Neural progenitor cell (in vitro differentiated cells): ENCODE measurements around the gene SLC27A4. TPM values are rescaled to one million over a fixed set of nuclear protein-coding genes. Genes with fewer than 3 reads are reported as not detected.

ENCODE experiments used
- DNase-seq: peaks from one replicate; pipeline ENCODE4 v3.0.0-alpha.2; 2016; ENCODE audit warnings: low spot score
- H2AFZ ChIP-seq: fragments of 200-600 bp; sonication (generic); replicated peaks from 2 replicates; pipeline ENCODE4 v1.6.1; 2016; ENCODE audit warnings: antibody characterized with exemption
- H3F3A ChIP-seq: fragments of 200-600 bp; sonication (generic); 2 replicates; pipeline ENCODE4 v1.6.1; 2016; ENCODE audit warnings: antibody characterized with exemption, low read depth
- H3K27ac ChIP-seq: fragments of 200-600 bp; sonication (generic); 2 replicates; pipeline ENCODE4 v1.5.1; 2016; ENCODE audit warnings: mild to moderate bottlenecking
- H3K27me3 ChIP-seq: fragments of 200-600 bp; sonication (generic); 2 replicates; pipeline ENCODE4 v1.6.1; 2016; ENCODE audit warnings: mild to moderate bottlenecking, moderate library complexity
- H3K36me3 ChIP-seq: fragments of 200-600 bp; sonication (generic); 2 replicates; pipeline ENCODE4 v1.5.1; 2016
- H3K4me1 ChIP-seq: fragments of 200-600 bp; sonication (generic); 2 replicates; pipeline ENCODE4 v1.6.1; 2016; ENCODE audit warnings: mixed run types
- H3K4me2 ChIP-seq: fragments of 200-600 bp; sonication (generic); 2 replicates; pipeline ENCODE4 v1.6.1; 2016
- H3K4me3 ChIP-seq: fragments of 200-600 bp; sonication (generic); 2 replicates; pipeline ENCODE4 v1.5.1; 2016
- H3K79me2 ChIP-seq: fragments of 200-600 bp; sonication (generic); 2 replicates; pipeline ENCODE4 v1.6.1; 2016; ENCODE audit warnings: low read depth
- H3K9ac ChIP-seq: fragments of 200-600 bp; sonication (generic); 2 replicates; pipeline ENCODE4 v1.6.1; 2016
- H3K9me3 ChIP-seq: fragments of 200-600 bp; sonication (generic); 2 replicates; pipeline ENCODE4 v1.5.1; 2016; ENCODE audit warnings: low read depth
- H4K20me1 ChIP-seq: fragments of 200-600 bp; sonication (generic); 2 replicates; pipeline ENCODE4 v1.6.1; 2016; ENCODE audit warnings: low read depth
- H3K27ac Mint-ChIP-seq: 3 replicates; pipeline ENCODE4 v1.8.0; 2021; ENCODE audit warnings: mixed read lengths
- H3K27me3 Mint-ChIP-seq: 2 replicates; pipeline ENCODE4 v1.8.0; 2022; ENCODE audit warnings: low read depth, mild to moderate bottlenecking, inconsistent platforms, moderate library complexity, mixed read lengths; ENCODE audit not compliant: insufficient read depth
- H3K36me3 Mint-ChIP-seq: 3 replicates; pipeline ENCODE4 v1.8.0; 2021; ENCODE audit warnings: mixed read lengths
- H3K4me1 Mint-ChIP-seq: 3 replicates; pipeline ENCODE4 v1.8.0; 2021; ENCODE audit warnings: mixed read lengths
- H3K4me3 Mint-ChIP-seq: 3 replicates; pipeline ENCODE4 v1.8.0; 2021; ENCODE audit warnings: mild to moderate bottlenecking, moderate library complexity, mixed read lengths
- H3K9me3 Mint-ChIP-seq: 3 replicates; pipeline ENCODE4 v1.8.0; 2020; ENCODE audit warnings: mixed read lengths
- CTCF ChIP-seq: fragments of 200-600 bp; sonication (generic); IDR thresholded peaks from 2 replicates; pipeline ENCODE4 v1.5.1; 2017; ENCODE audit warnings: antibody characterized with exemption, mild to moderate bottlenecking
- EZH2 ChIP-seq: fragments of 200-600 bp; sonication (generic); IDR thresholded peaks from 2 replicates; pipeline ENCODE4 v1.6.1; 2017; ENCODE audit warnings: antibody characterized with exemption, mild to moderate bottlenecking, moderate library complexity
- EZH2phosphoT487 ChIP-seq: fragments of 200-600 bp; sonication (generic); IDR thresholded peaks from 2 replicates; pipeline ENCODE4 v1.6.1; 2017; ENCODE audit warnings: antibody characterized with exemption
- total RNA-seq: library from RNA; depleted of rRNA; stranded (reverse); fragments of >200 nt; gene quantifications from 2 replicates; pipeline ENCODE4 v1.2.3, GENCODE V29; 2015; ENCODE audit warnings: low replicate concordance

SLC27A4 gene
- total RNA-seq, 1 donor from 2014 or later = 4.4 TPM

GRCh38 chr9:128369024-128369706, 28.8 kb downstream of the SLC27A4 start:
- Histone ChIP-seq H3K79me2 (peaks cover 14% of the 10 kb centered on the region), H3F3A (peaks cover 19% of the 10 kb centered on the region), H3K4me2 (no peak overlapping the region), H3K36me3 (no peaks in the 10 kb centered on the region), H3K9me3 (no peaks in the 10 kb centered on the region), H4K20me1 (peaks cover 37% of the 10 kb centered on the region), H3K9ac (no peak overlapping the region), H3K27ac (no peak overlapping the region), H2AFZ (no peak overlapping the region), H3K27me3 (peaks cover 62% of the 10 kb centered on the region), H3K4me1 (peaks cover 10% of the 10 kb centered on the region), H3K4me3 (no peak overlapping the region)
- H3K36me3 Mint-ChIP-seq = peaks cover 6% of the 10 kb centered on the region
- H3K27me3 Mint-ChIP-seq = peaks cover 15% of the 10 kb centered on the region
- no peak for DNase-seq
- no peak overlapping the region for H3K27ac Mint-ChIP-seq
- peaks cover 49% of the 10 kb centered on the region for H3K4me1 Mint-ChIP-seq
- peak overlapping the region; percentile 97 for H3K4me3 Mint-ChIP-seq
- H3K9me3 Mint-ChIP-seq = no peaks in the 10 kb centered on the region
- TF ChIP-seq EZH2 (no peak), EZH2phosphoT487 (no peak), CTCF (no peak)

- peaks cover 40% of the 10 kb centered on the region for H4K20me1 ChIP-seq
- H2AFZ ChIP-seq = peak overlapping the region; percentile 63
- H3K9me3 ChIP-seq = no peaks in the 10 kb centered on the region
- Mint-ChIP-seq H3K9me3 (no peaks in the 10 kb centered on the region), H3K27ac (peak overlapping the region; percentile 96), H3K36me3 (peaks cover 8% of the 10 kb centered on the region), H3K4me3 (peak overlapping the region; percentile 97), H3K27me3 (peaks cover 11% of the 10 kb centered on the region), H3K4me1 (peaks cover 43% of the 10 kb centered on the region)
- peaks cover 11% of the 10 kb centered on the region for H3F3A ChIP-seq
- H3K36me3 ChIP-seq = no peaks in the 10 kb centered on the region
- H3K9ac ChIP-seq = no peak overlapping the region
- H3K4me3 ChIP-seq = peak overlapping the region; percentile 79
- H3K27me3 ChIP-seq = peaks cover 53% of the 10 kb centered on the region
- peaks cover 6% of the 10 kb centered on the region for H3K4me1 ChIP-seq
- H3K4me2 ChIP-seq = peak overlapping the region; percentile 85
- H3K27ac ChIP-seq = no peak overlapping the region
- peaks cover 14% of the 10 kb centered on the region for H3K79me2 ChIP-seq
- no peak for TF ChIP-seq EZH2
- TF ChIP-seq EZH2phosphoT487 = no peak
- no peak for TF ChIP-seq CTCF
- no peak for DNase-seq
Measured at GRCh38 chr9:128370367-128370751, 30.0 kb downstream of the SLC27A4 start.

GRCh38 chr9:128370752-128371629, 30.7 kb downstream of the SLC27A4 start, which contains the start of gene URM1:
TSS of gene URM1 (plus strand) at chr9:128371374. CDS start at chr9:128371381, 7 bp downstream.
- Mint-ChIP-seq H3K27me3 (peaks cover 8% of the 10 kb centered on the region), H3K27ac (peak within 1 kb of the TSS; percentile 96), H3K36me3 (peaks cover 9% of the 10 kb centered on the region), H3K4me3 (peak within 1 kb of the TSS; percentile 97), H3K9me3 (no peaks in the 10 kb centered on the region), H3K4me1 (peaks cover 41% of the 10 kb centered on the region)
- Histone ChIP-seq H3K79me2 (peaks cover 14% of the 10 kb centered on the region), H3K9ac (peak within 1 kb of the TSS; percentile 69), H3K4me3 (peak within 1 kb of the TSS; percentile 79), H2AFZ (peak within 1 kb of the TSS; percentile 67), H3K4me2 (peak within 1 kb of the TSS; percentile 85), H3K27ac (no peak within 1 kb of the TSS), H3K36me3 (no peaks in the 10 kb centered on the region), H3K27me3 (peaks cover 47% of the 10 kb centered on the region), H3K4me1 (peaks cover 4% of the 10 kb centered on the region), H3F3A (peaks cover 6% of the 10 kb centered on the region), H3K9me3 (no peaks in the 10 kb centered on the region), H4K20me1 (peaks cover 39% of the 10 kb centered on the region)
- TF ChIP-seq EZH2phosphoT487 = no peak
- TF ChIP-seq EZH2 = no peak
- TF ChIP-seq CTCF = peak; percentile 11
- peak; percentile 96 for DNase-seq
